K562 (cell line): Measurements from ENCODE around the gene CAMK2G. TPM values are rescaled to one million over a fixed set of nuclear protein-coding genes. Genes with fewer than 3 reads are reported as not detected.

Experiments used
- EHMT2 ChIP-seq: fragments of 450-650 bp; IDR thresholded peaks from 2 replicates; pipeline ENCODE4 v1.6.1; 2018; ENCODE audit warnings: antibody characterized with exemption
- NR3C1 ChIP-seq: sonication (generic); formaldehyde crosslinking; IDR thresholded peaks from 2 replicates; pipeline ENCODE4 v1.8.1; 2022; ENCODE audit warnings: missing genetic modification reagents
- PHF21A ChIP-seq: fragments of 450-650 bp; IDR thresholded peaks from 2 replicates; pipeline ENCODE4 v1.6.1; 2017; ENCODE audit warnings: low read depth, borderline replicate concordance
- POLR2H ChIP-seq: IDR thresholded peaks from 2 replicates; pipeline ENCODE4 v1.6.1; 2016; ENCODE audit warnings: missing genetic modification characterization, low read depth, mild to moderate bottlenecking, control low read depth, missing compliant biosample characterization, moderate library complexity
- TARDBP ChIP-seq: fragments of 450-650 bp; IDR thresholded peaks from 2 replicates; pipeline ENCODE4 v1.6.1; 2016
- ZKSCAN8 ChIP-seq: fragments of 200-800 bp; sonication (Bioruptor generic); IDR thresholded peaks from 2 replicates; pipeline ENCODE4 v1.6.1; 2016; ENCODE audit warnings: missing genetic modification characterization, missing compliant biosample characterization
- ZNF146 ChIP-seq: IDR thresholded peaks from one replicate; pipeline ENCODE4 v1.6.1; 2018; ENCODE audit warnings: missing compliant biosample characterization; ENCODE audit not compliant: unreplicated experiment
- ZNF239 ChIP-seq: fragments of 250-450 bp; sonication (Bioruptor Pico); IDR thresholded peaks from 2 replicates; pipeline ENCODE4 v1.4.0; 2020; ENCODE audit warnings: mild to moderate bottlenecking
- ZNF253 ChIP-seq: fragments of 250-450 bp; sonication (Bioruptor Pico); conservative IDR thresholded peaks from 2 replicates; pipeline ENCODE4 v1.6.1; 2021; ENCODE audit warnings: mild to moderate bottlenecking
- ZNF717 ChIP-seq: fragments of 250-450 bp; sonication (Bioruptor Pico); IDR thresholded peaks from 2 replicates; pipeline ENCODE4 v1.5.0; 2021
- polyA plus RNA-seq, 8 experiments: library from polyadenylated mRNA; depleted of rRNA in 4 of 8; stranded (reverse) in 5 of 8; unstranded in 3 of 8; fragments of >200 nt; fragmentation: Nextera tagmentation in 2 of 8; fragmentation: Illumina TruSeq in 1 of 8; extraction: Ambion mirVana in 2 of 8; extraction: Trizol in 1 of 8; gene quantifications; 2 replicates each; pipeline versions ENCODE4 v1.2.1 to v1.2.3, GENCODE V29; 2011 to 2014; ENCODE audit warnings: inconsistent platforms in 1 of 8, missing spikeins in 1 of 8
- total RNA-seq, 7 experiments: library from RNA; depleted of rRNA in 6 of 7; stranded (reverse); fragments of >200 nt in 6 of 7; fragmentation: Illumina TruSeq in 2 of 7; extraction: Trizol in 2 of 7; gene quantifications; 2 replicates each; pipeline versions ENCODE4 v1.2.1 to v1.2.3, GENCODE V29; 2011 to 2021; ENCODE audit warnings: low replicate concordance in 1 of 7
- TF ChIP-seq, protein P1 (sequence below): sonication (generic); formaldehyde crosslinking; IDR thresholded peaks from 2 replicates; pipeline ENCODE4 v1.8.0; 2022; ENCODE audit warnings: mild to moderate bottlenecking, missing genetic modification reagents
- TF ChIP-seq, protein P2 (sequence below): sonication (generic); formaldehyde crosslinking; IDR thresholded peaks from 2 replicates; pipeline ENCODE4 v1.8.1; 2022; ENCODE audit warnings: missing genetic modification reagents
- TF ChIP-seq, protein P3 (sequence below), 2 experiments: IDR thresholded peaks; 2 replicates each; pipeline ENCODE4 v1.6.1; 2012; ENCODE audit warnings: improper control_type of control experiment in 2 of 2, low read depth in 2 of 2, low read length in 2 of 2, borderline replicate concordance in 1 of 2
- TF ChIP-seq, protein P4 (sequence below): fragments of 250-450 bp; sonication (Bioruptor Pico); IDR thresholded peaks from 2 replicates; pipeline ENCODE4 v1.4.0; 2020; ENCODE audit warnings: mild to moderate bottlenecking
- TF ChIP-seq, protein P5 (sequence below): fragments of 150-350 bp; conservative IDR thresholded peaks from 2 replicates; pipeline ENCODE4 v1.6.1; 2014; ENCODE audit warnings: low read length
- TF ChIP-seq, protein P6 (sequence below): sonication (generic); formaldehyde crosslinking; IDR thresholded peaks from 2 replicates; pipeline ENCODE4 v1.8.1; 2022; ENCODE audit warnings: missing genetic modification reagents

CAMK2G gene
- total and polyA plus RNA-seq, 9 of the 15 experiments (the other 6 are each of a cell fraction or from before 2014, with no cell fraction given), result 9.0 to 37.9 (median 32.6) TPM

DNA sequence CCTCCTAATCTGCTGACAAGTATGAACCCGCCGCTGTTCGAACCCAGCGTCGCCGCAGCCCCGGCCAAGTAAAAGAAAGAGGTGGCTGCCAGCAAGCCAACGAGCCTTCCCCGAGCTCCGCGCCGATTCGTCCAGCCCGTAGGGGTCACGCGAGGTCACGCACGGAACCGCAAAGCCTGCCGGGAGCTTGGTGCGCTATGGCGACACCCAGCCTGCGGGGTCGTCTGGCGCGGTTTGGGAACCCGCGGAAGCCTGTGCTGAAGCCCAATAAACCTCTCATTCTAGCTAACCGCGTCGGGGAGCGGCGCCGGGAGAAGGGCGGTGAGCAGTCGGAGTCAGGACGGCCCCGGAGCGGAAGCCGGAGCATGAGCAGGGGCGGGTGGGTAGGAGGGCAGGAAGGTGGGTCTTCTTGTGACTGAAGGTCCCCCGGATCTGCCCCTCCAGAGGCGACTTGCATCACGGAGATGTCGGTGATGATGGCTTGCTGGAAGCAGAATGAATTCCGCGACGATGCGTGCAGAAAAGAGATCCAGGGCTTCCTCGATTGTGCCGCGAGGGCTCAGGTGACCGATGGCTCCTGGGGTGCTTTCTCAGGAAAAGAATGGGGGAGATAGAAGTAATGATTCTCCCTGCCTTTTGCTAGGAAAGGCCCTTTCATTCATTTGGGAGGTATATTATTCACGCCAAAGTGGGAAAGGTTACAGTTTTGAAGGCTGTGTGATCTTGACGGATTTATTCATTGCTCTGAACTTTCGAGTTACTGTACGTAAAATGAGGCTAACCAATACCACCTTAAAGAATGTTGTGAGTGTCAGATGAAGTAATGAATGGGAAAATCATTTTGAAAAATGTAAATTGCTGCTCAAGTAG, 92.2 kb downstream of the CAMK2G start, which contains the start of gene CHCHD1 (continued):
- TF ChIP-seq, protein P1, sequence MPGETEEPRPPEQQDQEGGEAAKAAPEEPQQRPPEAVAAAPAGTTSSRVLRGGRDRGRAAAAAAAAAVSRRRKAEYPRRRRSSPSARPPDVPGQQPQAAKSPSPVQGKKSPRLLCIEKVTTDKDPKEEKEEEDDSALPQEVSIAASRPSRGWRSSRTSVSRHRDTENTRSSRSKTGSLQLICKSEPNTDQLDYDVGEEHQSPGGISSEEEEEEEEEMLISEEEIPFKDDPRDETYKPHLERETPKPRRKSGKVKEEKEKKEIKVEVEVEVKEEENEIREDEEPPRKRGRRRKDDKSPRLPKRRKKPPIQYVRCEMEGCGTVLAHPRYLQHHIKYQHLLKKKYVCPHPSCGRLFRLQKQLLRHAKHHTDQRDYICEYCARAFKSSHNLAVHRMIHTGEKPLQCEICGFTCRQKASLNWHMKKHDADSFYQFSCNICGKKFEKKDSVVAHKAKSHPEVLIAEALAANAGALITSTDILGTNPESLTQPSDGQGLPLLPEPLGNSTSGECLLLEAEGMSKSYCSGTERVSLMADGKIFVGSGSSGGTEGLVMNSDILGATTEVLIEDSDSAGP (CRISPR knock-in tag), result peak; percentile 62; the same call in 1 of the 2 replicates
- TF ChIP-seq, protein P2, sequence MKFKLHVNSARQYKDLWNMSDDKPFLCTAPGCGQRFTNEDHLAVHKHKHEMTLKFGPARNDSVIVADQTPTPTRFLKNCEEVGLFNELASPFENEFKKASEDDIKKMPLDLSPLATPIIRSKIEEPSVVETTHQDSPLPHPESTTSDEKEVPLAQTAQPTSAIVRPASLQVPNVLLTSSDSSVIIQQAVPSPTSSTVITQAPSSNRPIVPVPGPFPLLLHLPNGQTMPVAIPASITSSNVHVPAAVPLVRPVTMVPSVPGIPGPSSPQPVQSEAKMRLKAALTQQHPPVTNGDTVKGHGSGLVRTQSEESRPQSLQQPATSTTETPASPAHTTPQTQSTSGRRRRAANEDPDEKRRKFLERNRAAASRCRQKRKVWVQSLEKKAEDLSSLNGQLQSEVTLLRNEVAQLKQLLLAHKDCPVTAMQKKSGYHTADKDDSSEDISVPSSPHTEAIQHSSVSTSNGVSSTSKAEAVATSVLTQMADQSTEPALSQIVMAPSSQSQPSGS (CRISPR knock-in tag), result no peak
- TF ChIP-seq ZNF253 (CRISPR knock-in tag) (no peak), POLR2H (tag) (peak; percentile 77), ZNF239 (no peak; the same call in 1 of the 2 replicates), ZNF146 (no peak), NR3C1 (CRISPR knock-in tag) (no peak), PHF21A (no peak), EHMT2 (no peak), TARDBP (no peak), ZKSCAN8 (CRISPR knock-in tag) (no peak), ZNF717 (CRISPR knock-in tag) (no peak)
- TF ChIP-seq, protein P3, sequence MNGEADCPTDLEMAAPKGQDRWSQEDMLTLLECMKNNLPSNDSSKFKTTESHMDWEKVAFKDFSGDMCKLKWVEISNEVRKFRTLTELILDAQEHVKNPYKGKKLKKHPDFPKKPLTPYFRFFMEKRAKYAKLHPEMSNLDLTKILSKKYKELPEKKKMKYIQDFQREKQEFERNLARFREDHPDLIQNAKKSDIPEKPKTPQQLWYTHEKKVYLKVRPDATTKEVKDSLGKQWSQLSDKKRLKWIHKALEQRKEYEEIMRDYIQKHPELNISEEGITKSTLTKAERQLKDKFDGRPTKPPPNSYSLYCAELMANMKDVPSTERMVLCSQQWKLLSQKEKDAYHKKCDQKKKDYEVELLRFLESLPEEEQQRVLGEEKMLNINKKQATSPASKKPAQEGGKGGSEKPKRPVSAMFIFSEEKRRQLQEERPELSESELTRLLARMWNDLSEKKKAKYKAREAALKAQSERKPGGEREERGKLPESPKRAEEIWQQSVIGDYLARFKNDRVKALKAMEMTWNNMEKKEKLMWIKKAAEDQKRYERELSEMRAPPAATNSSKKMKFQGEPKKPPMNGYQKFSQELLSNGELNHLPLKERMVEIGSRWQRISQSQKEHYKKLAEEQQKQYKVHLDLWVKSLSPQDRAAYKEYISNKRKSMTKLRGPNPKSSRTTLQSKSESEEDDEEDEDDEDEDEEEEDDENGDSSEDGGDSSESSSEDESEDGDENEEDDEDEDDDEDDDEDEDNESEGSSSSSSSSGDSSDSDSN (IDR thresholded peaks at IDR 0.05; ENCODE audit: borderline replicate concordance in 1 of 2, low read depth in 2 of 2, low read length in 2 of 2), result peak; percentile 29 to 93; a peak in 2 of 4 replicates
- TF ChIP-seq, protein P4, sequence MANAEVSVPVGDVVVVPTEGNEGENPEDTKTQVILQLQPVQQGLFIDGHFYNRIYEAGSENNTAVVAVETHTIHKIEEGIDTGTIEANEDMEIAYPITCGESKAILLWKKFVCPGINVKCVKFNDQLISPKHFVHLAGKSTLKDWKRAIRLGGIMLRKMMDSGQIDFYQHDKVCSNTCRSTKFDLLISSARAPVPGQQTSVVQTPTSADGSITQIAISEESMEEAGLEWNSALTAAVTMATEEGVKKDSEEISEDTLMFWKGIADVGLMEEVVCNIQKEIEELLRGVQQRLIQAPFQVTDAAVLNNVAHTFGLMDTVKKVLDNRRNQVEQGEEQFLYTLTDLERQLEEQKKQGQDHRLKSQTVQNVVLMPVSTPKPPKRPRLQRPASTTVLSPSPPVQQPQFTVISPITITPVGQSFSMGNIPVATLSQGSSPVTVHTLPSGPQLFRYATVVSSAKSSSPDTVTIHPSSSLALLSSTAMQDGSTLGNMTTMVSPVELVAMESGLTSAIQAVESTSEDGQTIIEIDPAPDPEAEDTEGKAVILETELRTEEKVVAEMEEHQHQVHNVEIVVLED (CRISPR knock-in tag), result peak; percentile 98
- TF ChIP-seq, protein P5, sequence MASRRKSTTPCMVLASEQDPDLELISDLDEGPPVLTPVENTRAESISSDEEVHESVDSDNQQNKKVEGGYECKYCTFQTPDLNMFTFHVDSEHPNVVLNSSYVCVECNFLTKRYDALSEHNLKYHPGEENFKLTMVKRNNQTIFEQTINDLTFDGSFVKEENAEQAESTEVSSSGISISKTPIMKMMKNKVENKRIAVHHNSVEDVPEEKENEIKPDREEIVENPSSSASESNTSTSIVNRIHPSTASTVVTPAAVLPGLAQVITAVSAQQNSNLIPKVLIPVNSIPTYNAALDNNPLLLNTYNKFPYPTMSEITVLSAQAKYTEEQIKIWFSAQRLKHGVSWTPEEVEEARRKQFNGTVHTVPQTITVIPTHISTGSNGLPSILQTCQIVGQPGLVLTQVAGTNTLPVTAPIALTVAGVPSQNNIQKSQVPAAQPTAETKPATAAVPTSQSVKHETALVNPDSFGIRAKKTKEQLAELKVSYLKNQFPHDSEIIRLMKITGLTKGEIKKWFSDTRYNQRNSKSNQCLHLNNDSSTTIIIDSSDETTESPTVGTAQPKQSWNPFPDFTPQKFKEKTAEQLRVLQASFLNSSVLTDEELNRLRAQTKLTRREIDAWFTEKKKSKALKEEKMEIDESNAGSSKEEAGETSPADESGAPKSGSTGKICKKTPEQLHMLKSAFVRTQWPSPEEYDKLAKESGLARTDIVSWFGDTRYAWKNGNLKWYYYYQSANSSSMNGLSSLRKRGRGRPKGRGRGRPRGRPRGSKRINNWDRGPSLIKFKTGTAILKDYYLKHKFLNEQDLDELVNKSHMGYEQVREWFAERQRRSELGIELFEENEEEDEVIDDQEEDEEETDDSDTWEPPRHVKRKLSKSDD, result 0 out of 2 replicates have a peak, but pooled peaks have one; percentile 46
- TF ChIP-seq, protein P6, sequence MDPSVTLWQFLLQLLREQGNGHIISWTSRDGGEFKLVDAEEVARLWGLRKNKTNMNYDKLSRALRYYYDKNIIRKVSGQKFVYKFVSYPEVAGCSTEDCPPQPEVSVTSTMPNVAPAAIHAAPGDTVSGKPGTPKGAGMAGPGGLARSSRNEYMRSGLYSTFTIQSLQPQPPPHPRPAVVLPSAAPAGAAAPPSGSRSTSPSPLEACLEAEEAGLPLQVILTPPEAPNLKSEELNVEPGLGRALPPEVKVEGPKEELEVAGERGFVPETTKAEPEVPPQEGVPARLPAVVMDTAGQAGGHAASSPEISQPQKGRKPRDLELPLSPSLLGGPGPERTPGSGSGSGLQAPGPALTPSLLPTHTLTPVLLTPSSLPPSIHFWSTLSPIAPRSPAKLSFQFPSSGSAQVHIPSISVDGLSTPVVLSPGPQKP, result no peak
